GM12872 (cell line): Measurements from ENCODE around the gene MCM10.

Experiments
- CTCF ChIP-seq: IDR thresholded peaks from 3 replicates; pipeline ENCODE4 v1.5.1; 2011; ENCODE audit warnings: low read depth, mild to moderate bottlenecking, low read length, moderate library complexity; ENCODE audit not compliant: insufficient read depth

MCM10 gene

GRCh38 chr10:13223241-13223640 is 61.9 kb downstream of the MCM10 start:
- no peak for TF ChIP-seq CTCF

GRCh38 chr10:13224210-13224995 is 63.0 kb downstream of the MCM10 start:
- TF ChIP-seq CTCF = no peak

GRCh38 chr10:13225601-13226000 is 64.2 kb downstream of the MCM10 start:
- no peak for TF ChIP-seq CTCF

- TF ChIP-seq CTCF = no peak
Observed at GRCh38 chr10:13227031-13227430, 65.7 kb downstream of the MCM10 start.

GRCh38 chr10:13231190-13231589 is 69.8 kb downstream of the MCM10 start:
- no peak for TF ChIP-seq CTCF

GRCh38 chr10:13231808-13232207 is 70.5 kb downstream of the MCM10 start:
- no peak for TF ChIP-seq CTCF

- TF ChIP-seq CTCF = no peak
Observed at GRCh38 chr10:13233358-13233757, 72.0 kb downstream of the MCM10 start.
